Parathyroid adenoma (tissue), 2 donors: ENCODE results near the gene FCF1.
A peak's percentile ranks its signal among the peaks of the same experiment; 100 is the strongest.

Source experiments
- H2AFZ ChIP-seq: fragments of 300-600 bp; sonication (generic); one replicate; pipeline ENCODE4 v1.7.0; 2017; ENCODE audit warnings: antibody characterized with exemption, mild to moderate bottlenecking
- H3K27ac ChIP-seq: fragments of 300-600 bp; sonication (generic); one replicate; pipeline ENCODE4 v1.7.0; 2017
- H3K27me3 ChIP-seq: fragments of 300-600 bp; sonication (generic); one replicate; pipeline ENCODE4 v1.7.0; 2017; ENCODE audit warnings: low read length; ENCODE audit not compliant: control insufficient read depth, insufficient read depth
- H3K36me3 ChIP-seq: fragments of 300-600 bp; sonication (generic); one replicate; pipeline ENCODE4 v1.7.0; 2017; ENCODE audit warnings: low read length; ENCODE audit not compliant: control insufficient read depth, insufficient read depth
- H3K4me1 ChIP-seq: fragments of 300-600 bp; sonication (generic); one replicate; pipeline ENCODE4 v1.7.0; 2017; ENCODE audit warnings: control low read depth
- H3K4me2 ChIP-seq: fragments of 300-600 bp; sonication (generic); one replicate; pipeline ENCODE4 v1.7.0; 2017; ENCODE audit warnings: low read length
- H3K4me3 ChIP-seq: fragments of 300-600 bp; sonication (generic); one replicate; pipeline ENCODE4 v1.7.0; 2017; ENCODE audit warnings: low read depth, low read length
- H3K79me2 ChIP-seq: fragments of 300-600 bp; sonication (generic); one replicate; pipeline ENCODE4 v1.7.0; 2017; ENCODE audit warnings: control low read depth
- H3K9ac ChIP-seq: fragments of 300-600 bp; sonication (generic); one replicate; pipeline ENCODE4 v1.7.0; 2017; ENCODE audit warnings: mild to moderate bottlenecking
- H3K9me3 ChIP-seq: fragments of 300-600 bp; sonication (generic); one replicate; pipeline ENCODE4 v1.7.0; 2017; ENCODE audit warnings: low read length; ENCODE audit not compliant: control insufficient read depth
- CTCF ChIP-seq: fragments of 300-600 bp; sonication (generic); IDR thresholded peaks from one replicate; pipeline ENCODE4 v1.7.0; 2017; ENCODE audit warnings: antibody characterized with exemption, mild to moderate bottlenecking
- donor health status: primary hyperparathyroidism.

The FCF1 gene

GRCh38 chr14:74703043-74703442 lies 9.9 kb upstream of the FCF1 start:
- H3K4me1 ChIP-seq = no peaks in the 10 kb centered on the region
- H3K27ac ChIP-seq = no peak overlapping the region
- H2AFZ ChIP-seq = no peak overlapping the region

GRCh38 chr14:74704656-74705055 lies 8.3 kb upstream of the FCF1 start:
- Histone ChIP-seq H3K4me3 (no peak overlapping the region), H2AFZ (no peak overlapping the region), H3K27me3 (no peaks in the 10 kb centered on the region), H3K9me3 (no peaks in the 10 kb centered on the region), H3K9ac (no peak overlapping the region), H3K4me1 (no peaks in the 10 kb centered on the region), H3K4me2 (no peak overlapping the region), H3K79me2 (peaks cover 58% of the 10 kb centered on the region), H3K36me3 (no peaks in the 10 kb centered on the region), H3K27ac (no peak overlapping the region)
- TF ChIP-seq CTCF = no peak

More at GRCh38 chr14:74703043-74703442, 9.9 kb upstream of the FCF1 start:
- Histone ChIP-seq H3K36me3 (no peaks in the 10 kb centered on the region), H3K9me3 (no peaks in the 10 kb centered on the region), H3K4me3 (no peak overlapping the region), H3K27me3 (no peaks in the 10 kb centered on the region), H3K9ac (no peak overlapping the region), H3K79me2 (peaks cover 62% of the 10 kb centered on the region), H3K4me2 (no peak overlapping the region)
- no peak for TF ChIP-seq CTCF

- no peaks in the 10 kb centered on the region for H3K9me3 ChIP-seq
- H2AFZ ChIP-seq = no peak overlapping the region
- peaks cover 64% of the 10 kb centered on the region for H3K79me2 ChIP-seq
- no peaks in the 10 kb centered on the region for H3K27me3 ChIP-seq
- H3K27ac ChIP-seq = no peak overlapping the region
- H3K4me1 ChIP-seq = no peaks in the 10 kb centered on the region
- no peak overlapping the region for H3K4me2 ChIP-seq
- no peak overlapping the region for H3K4me3 ChIP-seq
- H3K9ac ChIP-seq = no peak overlapping the region
- no peak for TF ChIP-seq CTCF
- no peaks in the 10 kb centered on the region for H3K36me3 ChIP-seq
These were observed 7.1 kb upstream of the FCF1 start for GRCh38 chr14:74705613-74706500.

- Histone ChIP-seq H3K4me3 (no peak overlapping the region), H2AFZ (no peak overlapping the region), H3K27ac (no peak overlapping the region), H3K79me2 (peaks cover 40% of the 10 kb centered on the region), H3K4me1 (no peaks in the 10 kb centered on the region), H3K9me3 (no peaks in the 10 kb centered on the region), H3K4me2 (no peak overlapping the region), H3K36me3 (no peaks in the 10 kb centered on the region), H3K27me3 (no peaks in the 10 kb centered on the region), H3K9ac (no peak overlapping the region)
- no peak for TF ChIP-seq CTCF
These were observed 2.5 kb upstream of the FCF1 start for GRCh38 chr14:74710480-74710879.

- Histone ChIP-seq H3K4me1 (no peaks in the 10 kb centered on the region), H3K79me2 (peaks cover 31% of the 10 kb centered on the region), H3K27me3 (no peaks in the 10 kb centered on the region), H3K36me3 (no peaks in the 10 kb centered on the region), H3K4me2 (peak overlapping the region; percentile 17), H2AFZ (no peak overlapping the region), H3K9me3 (no peaks in the 10 kb centered on the region), H3K27ac (no peak overlapping the region), H3K4me3 (no peak overlapping the region), H3K9ac (no peak overlapping the region)
- no peak for TF ChIP-seq CTCF
These were observed 1.3 kb upstream of the FCF1 start for GRCh38 chr14:74711651-74712050.
